Astrocyte (in vitro differentiated cells and primary cell): ENCODE data around the gene SH3RF1. TPM values are rescaled to one million over a fixed set of nuclear protein-coding genes. Genes with fewer than 3 reads are reported as not detected.

ENCODE experiments used
- DNase-seq: peaks from one replicate; pipeline ENCODE4 v3.0.0-alpha.2; 2010; ENCODE audit warnings: low read depth
- FAIRE-seq: peaks from 2 replicates; lab custom pipeline; 2011; peaks lifted over from hg19 to GRCh38; lab: Jason Lieb, UNC
- H2AFZ ChIP-seq: 2 replicates; pipeline ENCODE4 v1.6.0; 2012; ENCODE audit warnings: low read depth, low read length, inconsistent platforms
- H3K27ac ChIP-seq: 2 replicates; pipeline ENCODE4 v1.5.1; 2011; ENCODE audit warnings: low read depth, low read length, inconsistent platforms
- H3K27me3 ChIP-seq: 2 replicates; pipeline ENCODE4 v1.6.0; 2011; ENCODE audit warnings: low read length, inconsistent platforms; ENCODE audit not compliant: insufficient read depth
- H3K36me3 ChIP-seq: 2 replicates; pipeline ENCODE4 v1.5.1; 2011; ENCODE audit warnings: low read length, inconsistent platforms; ENCODE audit not compliant: insufficient read depth
- H3K4me1 ChIP-seq: 2 replicates; pipeline ENCODE4 v1.5.1; 2011; ENCODE audit warnings: low read length, inconsistent platforms; ENCODE audit not compliant: insufficient read depth
- H3K4me2 ChIP-seq: 2 replicates; pipeline ENCODE4 v1.6.0; 2012; ENCODE audit warnings: low read length, inconsistent platforms
- H3K4me3 ChIP-seq: 2 replicates; pipeline ENCODE4 v1.5.1; 2011; ENCODE audit warnings: low read depth, mild to moderate bottlenecking, low read length, inconsistent platforms; ENCODE audit not compliant: insufficient read depth
- H3K79me2 ChIP-seq: 2 replicates; pipeline ENCODE4 v1.6.0; 2012; ENCODE audit warnings: mild to moderate bottlenecking, low read length, inconsistent platforms; ENCODE audit not compliant: insufficient read depth
- H3K9ac ChIP-seq: 2 replicates; pipeline ENCODE4 v1.6.0; 2012; ENCODE audit warnings: mild to moderate bottlenecking, low read length, inconsistent platforms
- H3K9me3 ChIP-seq: 2 replicates; pipeline ENCODE4 v1.5.1; 2012; ENCODE audit warnings: low read depth, mild to moderate bottlenecking, low read length, inconsistent platforms; ENCODE audit not compliant: insufficient read depth
- H4K20me1 ChIP-seq: 2 replicates; pipeline ENCODE4 v1.6.0; 2012; ENCODE audit warnings: low read length, inconsistent platforms; ENCODE audit not compliant: insufficient read depth
- H3K27ac Mint-ChIP-seq: one replicate; pipeline ENCODE4 v1.8.0; 2021; ENCODE audit warnings: mild to moderate bottlenecking, mixed read lengths; ENCODE audit not compliant: unreplicated experiment
- H3K27me3 Mint-ChIP-seq: one replicate; pipeline ENCODE4 v1.8.0; 2021; ENCODE audit warnings: low read depth, mixed read lengths; ENCODE audit not compliant: unreplicated experiment
- H3K36me3 Mint-ChIP-seq: one replicate; pipeline ENCODE4 v1.8.0; 2021; ENCODE audit warnings: low read depth, mixed read lengths; ENCODE audit not compliant: unreplicated experiment
- H3K4me1 Mint-ChIP-seq: one replicate; pipeline ENCODE4 v1.8.0; 2021; ENCODE audit warnings: low read depth, mixed read lengths; ENCODE audit not compliant: unreplicated experiment
- H3K4me3 Mint-ChIP-seq: one replicate; pipeline ENCODE4 v1.8.0; 2021; ENCODE audit warnings: mild to moderate bottlenecking, moderate library complexity, mixed read lengths; ENCODE audit not compliant: unreplicated experiment
- H3K9me3 Mint-ChIP-seq: one replicate; pipeline ENCODE4 v1.8.0; 2021; ENCODE audit warnings: mild to moderate bottlenecking, mixed read lengths; ENCODE audit not compliant: unreplicated experiment
- EZH2 ChIP-seq: IDR thresholded peaks from 2 replicates; pipeline ENCODE4 v1.6.1; 2012; ENCODE audit warnings: mild to moderate bottlenecking, low read length, inconsistent platforms; ENCODE audit not compliant: insufficient read depth
- total RNA-seq: library from RNA; stranded (reverse); gene quantifications from 2 replicates; pipeline ENCODE4 v1.2.1, GENCODE V29; 2021
- TF ChIP-seq, protein P1 (sequence below): IDR thresholded peaks from 2 replicates; pipeline ENCODE4 v1.5.1; 2011; ENCODE audit warnings: low read depth, mild to moderate bottlenecking, inconsistent platforms, low read length, moderate library complexity; ENCODE audit not compliant: insufficient read depth

SH3RF1 gene
- total RNA-seq, 1 donor from 2014 or later: 25.9 TPM

- no peaks in the 10 kb centered on the region for H3K4me1 ChIP-seq
- H3K27me3 ChIP-seq: no peaks in the 10 kb centered on the region
- Mint-ChIP-seq H3K4me3 (no peak overlapping the region), H3K36me3 (peaks cover 21% of the 10 kb centered on the region), H3K27ac (no peak overlapping the region), H3K4me1 (peaks cover 7% of the 10 kb centered on the region), H3K27me3 (no peaks in the 10 kb centered on the region), H3K9me3 (no peaks in the 10 kb centered on the region)
- peaks cover 6% of the 10 kb centered on the region for H4K20me1 ChIP-seq
- H3K27ac ChIP-seq: no peak overlapping the region
- no peak overlapping the region for H3K4me2 ChIP-seq
- no peak overlapping the region for H2AFZ ChIP-seq
- H3K9me3 ChIP-seq: no peaks in the 10 kb centered on the region
- H3K9ac ChIP-seq: no peak overlapping the region
- H3K36me3 ChIP-seq: peaks cover 33% of the 10 kb centered on the region
- FAIRE-seq: no peak
- TF ChIP-seq, protein P1, sequence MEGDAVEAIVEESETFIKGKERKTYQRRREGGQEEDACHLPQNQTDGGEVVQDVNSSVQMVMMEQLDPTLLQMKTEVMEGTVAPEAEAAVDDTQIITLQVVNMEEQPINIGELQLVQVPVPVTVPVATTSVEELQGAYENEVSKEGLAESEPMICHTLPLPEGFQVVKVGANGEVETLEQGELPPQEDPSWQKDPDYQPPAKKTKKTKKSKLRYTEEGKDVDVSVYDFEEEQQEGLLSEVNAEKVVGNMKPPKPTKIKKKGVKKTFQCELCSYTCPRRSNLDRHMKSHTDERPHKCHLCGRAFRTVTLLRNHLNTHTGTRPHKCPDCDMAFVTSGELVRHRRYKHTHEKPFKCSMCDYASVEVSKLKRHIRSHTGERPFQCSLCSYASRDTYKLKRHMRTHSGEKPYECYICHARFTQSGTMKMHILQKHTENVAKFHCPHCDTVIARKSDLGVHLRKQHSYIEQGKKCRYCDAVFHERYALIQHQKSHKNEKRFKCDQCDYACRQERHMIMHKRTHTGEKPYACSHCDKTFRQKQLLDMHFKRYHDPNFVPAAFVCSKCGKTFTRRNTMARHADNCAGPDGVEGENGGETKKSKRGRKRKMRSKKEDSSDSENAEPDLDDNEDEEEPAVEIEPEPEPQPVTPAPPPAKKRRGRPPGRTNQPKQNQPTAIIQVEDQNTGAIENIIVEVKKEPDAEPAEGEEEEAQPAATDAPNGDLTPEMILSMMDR: no peak
- no peak for TF ChIP-seq EZH2
- DNase-seq: no peak
- peaks cover 18% of the 10 kb centered on the region for H3K79me2 ChIP-seq
- H3K4me3 ChIP-seq: no peak overlapping the region
Observed at GRCh38 chr4:169136330-169136729, 134.4 kb downstream of the SH3RF1 start.

- FAIRE-seq (no peak), DNase-seq (no peak)
- Histone ChIP-seq H3K4me1 (no peaks in the 10 kb centered on the region), H4K20me1 (peaks cover 6% of the 10 kb centered on the region), H3K27me3 (no peaks in the 10 kb centered on the region), H3K4me3 (no peak overlapping the region), H2AFZ (no peak overlapping the region), H3K27ac (no peak overlapping the region), H3K36me3 (peaks cover 37% of the 10 kb centered on the region), H3K79me2 (peaks cover 18% of the 10 kb centered on the region), H3K9me3 (no peaks in the 10 kb centered on the region), H3K9ac (no peak overlapping the region), H3K4me2 (no peak overlapping the region)
- TF ChIP-seq, protein P1: no peak
- TF ChIP-seq EZH2: no peak
- Mint-ChIP-seq H3K27ac (no peak overlapping the region), H3K27me3 (no peaks in the 10 kb centered on the region), H3K9me3 (no peaks in the 10 kb centered on the region), H3K4me3 (no peak overlapping the region), H3K4me1 (peaks cover 7% of the 10 kb centered on the region), H3K36me3 (peaks cover 21% of the 10 kb centered on the region)
Observed at GRCh38 chr4:169135776-169136175, 135.0 kb downstream of the SH3RF1 start.

DNA sequence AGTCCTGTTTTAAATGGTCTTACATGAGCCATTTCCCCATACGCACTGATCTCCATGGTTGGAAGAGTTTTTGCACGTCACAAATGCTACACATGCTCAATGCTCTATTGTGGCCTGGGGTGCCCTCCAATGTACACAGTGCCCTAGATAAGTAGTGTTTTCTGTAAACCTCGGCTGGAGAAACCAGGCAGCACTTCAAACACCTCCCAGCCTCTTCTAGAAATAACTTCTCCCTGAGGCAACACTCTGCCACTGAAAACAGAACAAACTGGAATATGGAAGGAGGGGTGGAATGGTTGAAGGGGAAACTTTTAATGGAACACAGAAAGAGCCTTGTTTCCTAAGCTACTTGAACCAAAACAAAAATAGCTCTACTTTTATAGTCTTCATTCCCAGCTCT lies 136.8 kb downstream of the SH3RF1 start:
- H3K4me3 Mint-ChIP-seq: no peak overlapping the region
- FAIRE-seq: no peak
- Histone ChIP-seq H2AFZ (no peak overlapping the region), H3K27ac (no peak overlapping the region), H4K20me1 (peaks cover 6% of the 10 kb centered on the region), H3K4me1 (no peaks in the 10 kb centered on the region), H3K9ac (no peak overlapping the region), H3K79me2 (peaks cover 11% of the 10 kb centered on the region), H3K36me3 (peaks cover 52% of the 10 kb centered on the region), H3K27me3 (no peaks in the 10 kb centered on the region), H3K4me2 (no peak overlapping the region), H3K4me3 (no peak overlapping the region), H3K9me3 (no peaks in the 10 kb centered on the region)
- no peak for DNase-seq
- no peaks in the 10 kb centered on the region for H3K9me3 Mint-ChIP-seq
- peaks cover 26% of the 10 kb centered on the region for H3K36me3 Mint-ChIP-seq
- no peaks in the 10 kb centered on the region for H3K27me3 Mint-ChIP-seq
- H3K27ac Mint-ChIP-seq: no peak overlapping the region
- peaks cover 7% of the 10 kb centered on the region for H3K4me1 Mint-ChIP-seq
- TF ChIP-seq, protein P1: no peak
- no peak for TF ChIP-seq EZH2
